Measurements from ENCODE around the gene RPL19. TPM values are rescaled to one million over a fixed set of nuclear protein-coding genes. Genes with fewer than 3 reads are reported as not detected.

The RPL19 gene
- total and polyA plus RNA-seq, 12 donors, result 907 to 3,029 (median 991) TPM

GRCh38 chr17:39239640-39240314 is 39.7 kb downstream of the RPL19 start:
- H3K9me3 ChIP-seq, result no peaks in the 10 kb centered on the region
- H3K36me3 ChIP-seq, result no peaks in the 10 kb centered on the region
- peak in 2 of 8 donors; percentile 5 to 28 for ATAC-seq
- peak in 1 of 2 donors; percentile 30 for DNase-seq
- WGBS, 2 donors, result 27 to 33% methylated on average over 16 of the region's 16 CpGs
- no peak overlapping the region for H3K27ac ChIP-seq
- no peak overlapping the region for H3K4me3 ChIP-seq
- intact Hi-C loops (cut with DNase I), result loop anchor here in 7 of 10 donors (2.0 to 10.0 kb wide), 7 partner anchors 32 to 265 kb away; partner anchors contain the start of gene ARL5C (in 4 of the 7)
- peaks cover 0 to 22% (median 5%) of the 10 kb centered on the region in 9 donors for H3K4me1 ChIP-seq
- H3K27me3 ChIP-seq, result peaks cover 0 to 25% (median 11%) of the 10 kb centered on the region in 7 donors
- TF ChIP-seq, protein P1, sequence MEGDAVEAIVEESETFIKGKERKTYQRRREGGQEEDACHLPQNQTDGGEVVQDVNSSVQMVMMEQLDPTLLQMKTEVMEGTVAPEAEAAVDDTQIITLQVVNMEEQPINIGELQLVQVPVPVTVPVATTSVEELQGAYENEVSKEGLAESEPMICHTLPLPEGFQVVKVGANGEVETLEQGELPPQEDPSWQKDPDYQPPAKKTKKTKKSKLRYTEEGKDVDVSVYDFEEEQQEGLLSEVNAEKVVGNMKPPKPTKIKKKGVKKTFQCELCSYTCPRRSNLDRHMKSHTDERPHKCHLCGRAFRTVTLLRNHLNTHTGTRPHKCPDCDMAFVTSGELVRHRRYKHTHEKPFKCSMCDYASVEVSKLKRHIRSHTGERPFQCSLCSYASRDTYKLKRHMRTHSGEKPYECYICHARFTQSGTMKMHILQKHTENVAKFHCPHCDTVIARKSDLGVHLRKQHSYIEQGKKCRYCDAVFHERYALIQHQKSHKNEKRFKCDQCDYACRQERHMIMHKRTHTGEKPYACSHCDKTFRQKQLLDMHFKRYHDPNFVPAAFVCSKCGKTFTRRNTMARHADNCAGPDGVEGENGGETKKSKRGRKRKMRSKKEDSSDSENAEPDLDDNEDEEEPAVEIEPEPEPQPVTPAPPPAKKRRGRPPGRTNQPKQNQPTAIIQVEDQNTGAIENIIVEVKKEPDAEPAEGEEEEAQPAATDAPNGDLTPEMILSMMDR (IDR thresholded peaks at IDR 0.05), result peak in 7 of 9 donors; percentile 46 to 56 (median 52)

GRCh38 chr17:39240631-39241030 is 40.5 kb downstream of the RPL19 start:
- intact Hi-C loops (cut with DNase I), result loop anchor here in 7 of 10 donors (5.0 to 10.0 kb wide), 5 partner anchors 33 to 266 kb away; partner anchors contain the start of gene ARL5C (in 2 of the 7)
- Histone ChIP-seq H3K27ac (no peak overlapping the region), H3K27me3 (peaks cover 0 to 20% (median 8%) of the 10 kb centered on the region in 7 donors), H3K4me1 (peaks cover 3 to 25% (median 5%) of the 10 kb centered on the region in 9 donors), H3K36me3 (no peaks in the 10 kb centered on the region), H3K4me3 (no peak overlapping the region), H3K9me3 (no peaks in the 10 kb centered on the region)
- DNase-seq (no peak), ATAC-seq (no peak)
- TF ChIP-seq, protein P1 (IDR thresholded peaks at IDR 0.05), result no peak
- WGBS, 2 donors, result 88 to 94% methylated on average over 5 of the region's 5 CpGs

- ATAC-seq (no peak), DNase-seq (no peak)
- TF ChIP-seq, protein P1 (IDR thresholded peaks at IDR 0.05), result no peak
- H3K4me3 ChIP-seq, result no peak overlapping the region
- H3K36me3 ChIP-seq, result no peaks in the 10 kb centered on the region
- intact Hi-C loops (cut with DNase I), result loop anchor here in 7 of 10 donors (5.0 to 10.0 kb wide), 5 partner anchors 36 to 268 kb away; partner anchors contain the start of gene ARL5C (in 2 of the 7)
- no peaks in the 10 kb centered on the region for H3K9me3 ChIP-seq
- H3K4me1 ChIP-seq, result peaks cover 1 to 23% (median 5%) of the 10 kb centered on the region in 9 donors
- WGBS, 2 donors, result 71 to 80% methylated on average over 8 of the region's 8 CpGs
- no peak overlapping the region for H3K27ac ChIP-seq
- H3K27me3 ChIP-seq, result peaks cover 0 to 15% (median 8%) of the 10 kb centered on the region in 7 donors
Measured at GRCh38 chr17:39243155-39243554, 43.1 kb downstream of the RPL19 start.

- Histone ChIP-seq H3K9me3 (no peaks in the 10 kb centered on the region), H3K36me3 (no peaks in the 10 kb centered on the region), H3K27me3 (peaks cover 0 to 11% (median 7%) of the 10 kb centered on the region in 7 donors), H3K27ac (no peak overlapping the region), H3K4me1 (peaks cover 0 to 17% (median 5%) of the 10 kb centered on the region in 9 donors), H3K4me3 (no peak overlapping the region)
- intact Hi-C loops (cut with DNase I), result loop anchor here in 9 of 10 donors (1.0 to 10.0 kb wide), 8 partner anchors 35 to 269 kb away; partner anchors contain the start of gene ARL5C (in 2 of the 9)
- TF ChIP-seq, protein P1 (IDR thresholded peaks at IDR 0.05), result no peak
- 40 to 43% methylated on average over 11 of the region's 11 CpGs for WGBS, 2 donors
- ATAC-seq (peak in 7 of 8 donors; percentile 3 to 36 (median 17)), DNase-seq (no peak)
Measured at GRCh38 chr17:39244016-39244599, 44.0 kb downstream of the RPL19 start.
